GM12878 (cell line): Measurements from ENCODE around the gene C1QL4. TPM values are rescaled to one million over a fixed set of nuclear protein-coding genes. Genes with fewer than 3 reads are reported as not detected.

Experiments used
- ATAC-seq: fragments of 200-7000 bp; cut with Tn5 transposase; 3 replicates; pipeline ENCODE4 v1.9.1; 2020; ENCODE audit warnings: mild to moderate bottlenecking, moderate library complexity
- BruUV-seq: library from RNA; stranded (reverse); fragments of 400-500 nt; replicated peaks from 2 replicates; lab custom pipeline; 2021; lab: Mats Ljungman, UMichigan
- CTCF ChIA-PET: fragments of 300-600 bp; sonication (Branson Sonifier 250); formaldehyde crosslinking; extraction: SDS; loops from one replicate; lab custom pipeline; 2021; ENCODE audit warnings: inconsistent platforms; lab: Yijun Ruan, JAX
- POLR2A ChIA-PET: fragments of 350-600 bp; formaldehyde crosslinking; extraction: SDS; loops from one replicate; lab custom pipeline; 2021; ENCODE audit warnings: inconsistent platforms; lab: Charles Lee
- RAD21 ChIA-PET: fragments of 300-600 bp; sonication (Branson Sonifier 250); formaldehyde crosslinking; loops from one replicate; lab custom pipeline; 2023; ENCODE audit warnings: antibody characterized with exemption; ENCODE audit not compliant: unreplicated experiment; lab: Charles Lee
- SMC1A ChIA-PET: fragments of 300-600 bp; sonication (Branson Sonifier 250); formaldehyde crosslinking; loops from one replicate; lab custom pipeline; 2023; ENCODE audit not compliant: unreplicated experiment, uncharacterized antibody; lab: Charles Lee
- DNase-seq: peaks from one replicate; pipeline ENCODE4 v3.0.0-alpha.2; 2011; ENCODE audit warnings: low read depth, low spot score
- FAIRE-seq: peaks from 3 replicates; lab custom pipeline; 2011; peaks lifted over from hg19 to GRCh38; lab: Jason Lieb, UNC
- H2AFZ ChIP-seq: 2 replicates; pipeline ENCODE4 v1.6.0; 2011; ENCODE audit warnings: low read depth, low read length, control low read depth; ENCODE audit not compliant: control insufficient read depth
- H3K27ac ChIP-seq: 2 replicates; pipeline ENCODE4 v1.5.1; 2011; ENCODE audit warnings: control low read depth; ENCODE audit not compliant: control insufficient read depth, insufficient read depth
- H3K27me3 ChIP-seq, 2 experiments: replicated peaks in 1 of 2; 2 replicates each; pipeline versions ENCODE4 v1.6.0 to v1.6.1; 2011; ENCODE audit warnings: low read length in 1 of 2; ENCODE audit not compliant: control insufficient read depth in 2 of 2, insufficient read depth in 2 of 2
- H3K36me3 ChIP-seq, 2 experiments: 2 replicates each; pipeline ENCODE4 v1.5.1; 2011; ENCODE audit warnings: low read length in 1 of 2; ENCODE audit not compliant: control insufficient read depth in 2 of 2, insufficient read depth in 2 of 2
- H3K4me1 ChIP-seq: 2 replicates; pipeline ENCODE4 v1.6.1; 2011; ENCODE audit warnings: mild to moderate bottlenecking, low read length, moderate library complexity, mixed read lengths; ENCODE audit not compliant: control insufficient read depth, insufficient read depth
- H3K4me2 ChIP-seq: 2 replicates; pipeline ENCODE4 v1.6.0; 2011; ENCODE audit warnings: control low read depth; ENCODE audit not compliant: control insufficient read depth, insufficient read depth
- H3K4me3 ChIP-seq: fragments of 200-600 bp; sonication (generic); 2 replicates; pipeline ENCODE4 v1.5.1; 2016
- H3K79me2 ChIP-seq: 2 replicates; pipeline ENCODE4 v1.6.0; 2011; ENCODE audit warnings: low read length; ENCODE audit not compliant: control insufficient read depth, insufficient read depth
- H3K9ac ChIP-seq: 2 replicates; pipeline ENCODE4 v1.8.0; 2011; ENCODE audit warnings: low read length, control low read depth, mixed read lengths; ENCODE audit not compliant: control insufficient read depth, insufficient read depth
- H3K9me3 ChIP-seq: replicated peaks from 3 replicates; pipeline ENCODE4 v1.5.1; 2011; ENCODE audit warnings: mild to moderate bottlenecking, low read length; ENCODE audit not compliant: control insufficient read depth, insufficient read depth
- H4K20me1 ChIP-seq: 2 replicates; pipeline ENCODE4 v1.6.0; 2011; ENCODE audit not compliant: control insufficient read depth, insufficient read depth
- CBX5 ChIP-seq: sonication (generic); IDR thresholded peaks from 2 replicates; pipeline ENCODE4 v1.6.1; 2016; ENCODE audit warnings: low read depth, moderate library complexity, mild to moderate bottlenecking, inconsistent platforms
- EED ChIP-seq: sonication (generic); IDR thresholded peaks from 2 replicates; pipeline ENCODE4 v1.6.1; 2016; ENCODE audit warnings: antibody characterized with exemption, low read depth
- EGR1 ChIP-seq, 2 experiments: IDR thresholded peaks; 1 replicate in 1 of 2; 2 replicates in 1 of 2; pipeline ENCODE4 v1.6.1; 2011 to 2012; ENCODE audit warnings: low read depth in 2 of 2, low read length in 2 of 2, borderline replicate concordance in 1 of 2, mild to moderate bottlenecking in 1 of 2, moderate library complexity in 1 of 2
- ESRRA ChIP-seq: IDR thresholded peaks from 2 replicates; pipeline ENCODE4 v1.6.1; 2012; ENCODE audit warnings: mild to moderate bottlenecking, low read length, improper control_type of control experiment
- MAX ChIP-seq: IDR thresholded peaks from 2 replicates; pipeline ENCODE4 v1.6.1; 2012; ENCODE audit warnings: low read depth, low read length, improper control_type of control experiment
- NBN ChIP-seq: fragments of 450-650 bp; IDR thresholded peaks from 2 replicates; pipeline ENCODE4 v1.6.1; 2016
- NR2C1 ChIP-seq: fragments of 450-650 bp; IDR thresholded peaks from 2 replicates; pipeline ENCODE4 v1.6.1; 2017; ENCODE audit warnings: antibody characterized with exemption, mild to moderate bottlenecking, moderate library complexity
- POLR2A ChIP-seq: IDR thresholded peaks from 2 replicates; pipeline ENCODE4 v1.6.1; 2011; ENCODE audit warnings: low read depth, mild to moderate bottlenecking, low read length
- SRF ChIP-seq, 2 experiments: IDR thresholded peaks; 2 replicates each; pipeline ENCODE4 v1.6.1; 2011; ENCODE audit warnings: low read depth in 2 of 2, low read length in 2 of 2, mild to moderate bottlenecking in 1 of 2, moderate library complexity in 1 of 2
- WGBS: methylation state at CpG from one replicate; pipeline ENCODE4 v1.1.6; 2016; ENCODE audit warnings: low lambda C conversion rate; ENCODE audit not compliant: insufficient replicate concordance, insufficient coverage; ENCODE audit errors: missing lambda C conversion rate; 5-methylcytosine and 5-hydroxymethylcytosine counted together
- in situ Hi-C: fragments of 300-500 bp; cut with MboI; formaldehyde crosslinking; loops from 9 replicates; pipeline ENCODE4 v1.14.3; 2018; ENCODE audit warnings: mixed read lengths
- intact Hi-C: fragments of 100-400 bp; cut with micrococcal nuclease; formaldehyde crosslinking; loops from one replicate; pipeline ENCODE4 v1.14.2; 2022; ENCODE audit not compliant: unreplicated experiment
- polyA plus RNA-seq, 11 experiments: library from polyadenylated mRNA; depleted of rRNA in 4 of 11; unstranded in 6 of 11; stranded (reverse) in 5 of 11; fragments of >200 nt; fragmentation: Nextera tagmentation in 4 of 11; fragmentation: Illumina TruSeq in 1 of 11; extraction: Ambion mirVana in 4 of 11; extraction: Trizol in 1 of 11; gene quantifications; 1 replicate in 1 of 11; 2 replicates in 10 of 11; pipeline versions ENCODE4 v1.2.1 to v1.2.3, GENCODE V29; 2011 to 2016; ENCODE audit warnings: inconsistent platforms in 2 of 11, missing spikeins in 2 of 11, low read depth in 1 of 11
- total RNA-seq, 4 experiments: library from RNA; depleted of rRNA in 3 of 4; stranded (reverse); fragments of >200 nt in 3 of 4; fragmentation: Illumina TruSeq in 1 of 4; extraction: Trizol in 1 of 4; gene quantifications; 2 replicates each; pipeline versions ENCODE4 v1.2.1 to v1.2.3, GENCODE V29; 2013 to 2021

C1QL4 gene
- total and polyA plus RNA-seq, 10 of the 15 experiments (the other 5 are each of a cell fraction or from before 2014, with no cell fraction given): 0.05 TPM; not detected in 9

GRCh38 chr12:49325606-49326005 lies 11.4 kb downstream of the C1QL4 start:
- no peak overlapping the region for H3K4me2 ChIP-seq
- peaks cover 9% of the 10 kb centered on the region for H3K4me1 ChIP-seq
- DNase-seq (no peak), FAIRE-seq (no peak), ATAC-seq (no peak)
- H2AFZ ChIP-seq: no peak overlapping the region
- RAD21 ChIA-PET: no interaction called here
- H3K27ac ChIP-seq: no peak overlapping the region
- H3K4me3 ChIP-seq: no peak overlapping the region
- H3K36me3 ChIP-seq: peaks cover 5 to 16% of the 10 kb centered on the region in 2 experiments; a peak in 3 of 4 replicates
- H3K9me3 ChIP-seq: no peaks in the 10 kb centered on the region
- H3K27me3 ChIP-seq: no peaks in the 10 kb centered on the region
- CTCF ChIA-PET: interaction anchor here (0.5 to 5.5 kb wide), 5 partner anchors 17 to 90 kb away, joined by 4 to 37 read pairs (median 16); partner anchors contain the start of gene DNAJC22
- SMC1A ChIA-PET: interaction anchor here (0.6 to 1.0 kb wide), 2 partner anchors 28 to 40 kb away, joined by 3 read pairs; no protein-coding TSS in a partner anchor
- TF ChIP-seq MAX: no peak
- H4K20me1 ChIP-seq: no peaks in the 10 kb centered on the region
- no TSS peak for BruUV-seq
- no peak overlapping the region for H3K9ac ChIP-seq
- in situ Hi-C loops (no loop called here), intact Hi-C loops (no loop called here)
- peaks cover 10% of the 10 kb centered on the region for H3K79me2 ChIP-seq
- 88% methylated on average over 6 of the region's 6 CpGs for WGBS
- POLR2A ChIA-PET: interaction anchor here (0.6 kb wide), 1 partner anchor 184 kb away, joined by 5 read pairs; no protein-coding TSS in a partner anchor

DNA sequence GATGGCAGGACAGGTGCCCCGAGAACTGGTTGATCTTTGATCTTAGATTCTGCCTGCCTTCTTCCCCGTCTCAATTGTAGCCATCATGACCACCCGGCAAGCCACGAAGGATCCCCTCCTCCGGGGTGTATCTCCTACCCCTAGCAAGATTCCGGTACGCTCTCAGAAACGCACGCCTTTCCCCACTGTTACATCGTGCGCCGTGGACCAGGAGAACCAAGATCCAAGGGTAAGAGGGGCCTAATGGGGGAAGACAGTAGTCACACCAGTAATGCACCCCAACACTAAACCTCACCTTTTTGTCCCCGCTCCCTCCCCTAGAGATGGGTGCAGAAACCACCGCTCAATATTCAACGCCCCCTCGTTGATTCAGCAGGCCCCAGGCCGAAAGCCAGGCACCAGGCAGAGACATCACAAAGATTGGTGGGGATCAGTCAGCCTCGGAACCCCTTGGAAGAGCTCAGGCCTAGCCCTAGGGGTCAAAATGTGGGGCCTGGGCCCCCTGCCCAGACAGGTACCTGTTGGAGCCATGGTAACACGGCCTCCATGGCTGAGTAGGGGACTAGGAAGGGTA lies 13.4 kb downstream of the C1QL4 start:
- WGBS: 9% methylated on average over 19 of the region's 19 CpGs
- in situ Hi-C loops (no loop called here), intact Hi-C loops (no loop called here)
- TF ChIP-seq CBX5 (no peak), NR2C1 (no peak), EED (no peak), SRF (IDR thresholded peaks at IDR 0.05; ENCODE audit: low read depth in 2 of 2, low read length in 2 of 2) (no peak), NBN (no peak), ESRRA (no peak), POLR2A (no peak), EGR1 (IDR thresholded peaks at IDR 0.05; ENCODE audit: borderline replicate concordance in 1 of 2, low read depth in 2 of 2, low read length in 2 of 2) (no peak)
- peak overlapping the region; percentile 95 for H3K4me3 ChIP-seq
- H3K4me2 ChIP-seq: peak overlapping the region; percentile 93
- TSS peak; percentile 90 for BruUV-seq
- SMC1A ChIA-PET: interaction anchor here (1.1 to 2.0 kb wide), 7 partner anchors 8 to 35 kb away, joined by 3 to 10 read pairs (median 4); partner anchors contain the start of gene DNAJC22
- H3K9ac ChIP-seq: peak overlapping the region; percentile 94
- POLR2A ChIA-PET: interaction anchor here (0.8 to 1.8 kb wide), 10 partner anchors 8 to 340 kb away, joined by 3 to 10 read pairs (median 4); partner anchors contain the start of genes PRPH, SPATS2 and TUBA1B
- H3K9me3 ChIP-seq: no peaks in the 10 kb centered on the region
- H3K4me1 ChIP-seq: peaks cover 9% of the 10 kb centered on the region
- no peaks in the 10 kb centered on the region for H3K27me3 ChIP-seq
- RAD21 ChIA-PET: interaction anchor here (0.5 to 2.2 kb wide), 11 partner anchors 8 to 418 kb away, joined by 3 to 15 read pairs (median 3); partner anchors contain the start of genes SPATS2, TMBIM6 and TUBA1C
- no peaks in the 10 kb centered on the region for H4K20me1 ChIP-seq
- peaks cover 2 to 4% of the 10 kb centered on the region in 2 experiments; a peak in 3 of 4 replicates for H3K36me3 ChIP-seq
- H2AFZ ChIP-seq: peak overlapping the region; percentile 95
- peaks cover 10% of the 10 kb centered on the region for H3K79me2 ChIP-seq
- CTCF ChIA-PET: interaction anchor here (0.8 to 5.5 kb wide), 11 partner anchors 8 to 470 kb away, joined by 3 to 37 read pairs (median 9); partner anchors contain the start of gene DNAJC22
- FAIRE-seq (no peak), ATAC-seq (no peak; the same call in 2 of the 3 replicates), DNase-seq (no peak)
- peak overlapping the region; percentile 87 for H3K27ac ChIP-seq
